ENCODE measurements around the gene UBL7.

UBL7 gene

GRCh38 chr15:74458473-74458872 lies 2.5 kb downstream of the UBL7 start:
- TF ChIP-seq SIN3A (IDR thresholded peaks at IDR 0.05; ENCODE audit: borderline replicate concordance, insufficient read depth, low read length) = no peak
- no peak for TF ChIP-seq FOXP2 (optimal IDR thresholded peaks at IDR 0.05; ENCODE audit: borderline replicate concordance, extremely low read depth, extremely low read length, insufficient read depth)
- no peak for TF ChIP-seq REST (IDR thresholded peaks at IDR 0.05; ENCODE audit: insufficient read depth in 1 of 2, low read depth in 2 of 2, low read length in 2 of 2)
- TF ChIP-seq TAF1 (IDR thresholded peaks at IDR 0.05; ENCODE audit: borderline replicate concordance, insufficient read depth, low read length) = no peak
- no peak for TF ChIP-seq POLR2AphosphoS5 (IDR thresholded peaks at IDR 0.05; ENCODE audit: low read depth, low read length)

GRCh38 chr15:74454764-74455500 lies 6.0 kb downstream of the UBL7 start:
- TF ChIP-seq POLR2AphosphoS5 (IDR thresholded peaks at IDR 0.05; ENCODE audit: low read depth, low read length) (no peak), FOXP2 (optimal IDR thresholded peaks at IDR 0.05; ENCODE audit: borderline replicate concordance, extremely low read depth, extremely low read length, insufficient read depth) (no peak), REST (IDR thresholded peaks at IDR 0.05; ENCODE audit: insufficient read depth in 1 of 2, low read depth in 2 of 2, low read length in 2 of 2) (no peak), SIN3A (IDR thresholded peaks at IDR 0.05; ENCODE audit: borderline replicate concordance, insufficient read depth, low read length) (no peak), TAF1 (IDR thresholded peaks at IDR 0.05; ENCODE audit: borderline replicate concordance, insufficient read depth, low read length) (no peak)

- no peak for TF ChIP-seq TAF1 (IDR thresholded peaks at IDR 0.05; ENCODE audit: borderline replicate concordance, insufficient read depth, low read length)
Observed at GRCh38 chr15:74453925-74454763, 6.8 kb downstream of the UBL7 start.

GRCh38 chr15:74451861-74452835 lies 8.8 kb downstream of the UBL7 start:
- TF ChIP-seq POLR2AphosphoS5 (IDR thresholded peaks at IDR 0.05; ENCODE audit: low read depth, low read length) (no peak), TAF1 (IDR thresholded peaks at IDR 0.05; ENCODE audit: borderline replicate concordance, insufficient read depth, low read length) (no peak), FOXP2 (optimal IDR thresholded peaks at IDR 0.05; ENCODE audit: borderline replicate concordance, extremely low read depth, extremely low read length, insufficient read depth) (no peak), REST (IDR thresholded peaks at IDR 0.05; ENCODE audit: insufficient read depth in 1 of 2, low read depth in 2 of 2, low read length in 2 of 2) (no peak), SIN3A (IDR thresholded peaks at IDR 0.05; ENCODE audit: borderline replicate concordance, insufficient read depth, low read length) (no peak)

GRCh38 chr15:74451322-74451721 lies 9.6 kb downstream of the UBL7 start:
- TF ChIP-seq SIN3A (IDR thresholded peaks at IDR 0.05; ENCODE audit: borderline replicate concordance, insufficient read depth, low read length) = no peak
- no peak for TF ChIP-seq TAF1 (IDR thresholded peaks at IDR 0.05; ENCODE audit: borderline replicate concordance, insufficient read depth, low read length)
- no peak for TF ChIP-seq FOXP2 (optimal IDR thresholded peaks at IDR 0.05; ENCODE audit: borderline replicate concordance, extremely low read depth, extremely low read length, insufficient read depth)
- TF ChIP-seq REST (IDR thresholded peaks at IDR 0.05; ENCODE audit: insufficient read depth in 1 of 2, low read depth in 2 of 2, low read length in 2 of 2) = no peak
- no peak for TF ChIP-seq POLR2AphosphoS5 (IDR thresholded peaks at IDR 0.05; ENCODE audit: low read depth, low read length)
